ENCODE results near the gene ACSF3.

Gene ACSF3

DNA sequence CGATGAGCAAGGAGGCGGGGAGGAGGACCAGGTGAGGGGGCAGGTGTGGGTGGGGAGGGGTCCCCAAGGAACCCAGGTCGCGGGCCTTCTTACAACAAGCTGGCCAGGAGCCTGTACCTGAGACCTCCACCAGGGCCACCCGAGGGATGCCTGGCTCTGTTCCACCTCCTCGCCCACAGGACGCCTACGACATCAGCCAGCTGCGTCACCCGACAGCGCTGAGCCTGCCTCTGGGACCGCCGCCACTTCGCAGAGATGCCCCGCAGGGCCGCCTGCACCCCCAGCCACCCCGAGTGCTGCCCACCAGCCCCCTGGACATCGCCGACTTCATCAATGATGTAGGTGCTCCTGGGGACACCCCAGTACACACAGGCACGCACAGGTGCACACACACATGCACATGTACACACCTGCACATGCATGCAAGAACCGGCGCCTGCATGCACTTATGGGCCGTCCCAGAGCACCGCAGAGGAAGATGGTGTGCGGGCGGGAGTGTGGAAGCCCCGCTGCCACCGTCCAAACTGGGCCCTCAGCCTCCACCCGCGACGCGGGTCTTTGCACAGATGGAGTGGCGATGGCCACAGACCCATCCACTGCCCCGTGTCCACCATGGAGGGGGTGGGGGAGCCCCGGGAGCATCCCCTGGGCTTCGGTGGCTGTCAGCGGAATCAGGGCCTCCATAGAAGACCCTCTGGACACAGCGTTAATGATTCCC, 100.1 kb downstream of the ACSF3 start:
- FAIRE-seq (no peak), DNase-seq (ENCODE audit: extremely low spot score, insufficient read length, low read depth) (no peak)

DNA sequence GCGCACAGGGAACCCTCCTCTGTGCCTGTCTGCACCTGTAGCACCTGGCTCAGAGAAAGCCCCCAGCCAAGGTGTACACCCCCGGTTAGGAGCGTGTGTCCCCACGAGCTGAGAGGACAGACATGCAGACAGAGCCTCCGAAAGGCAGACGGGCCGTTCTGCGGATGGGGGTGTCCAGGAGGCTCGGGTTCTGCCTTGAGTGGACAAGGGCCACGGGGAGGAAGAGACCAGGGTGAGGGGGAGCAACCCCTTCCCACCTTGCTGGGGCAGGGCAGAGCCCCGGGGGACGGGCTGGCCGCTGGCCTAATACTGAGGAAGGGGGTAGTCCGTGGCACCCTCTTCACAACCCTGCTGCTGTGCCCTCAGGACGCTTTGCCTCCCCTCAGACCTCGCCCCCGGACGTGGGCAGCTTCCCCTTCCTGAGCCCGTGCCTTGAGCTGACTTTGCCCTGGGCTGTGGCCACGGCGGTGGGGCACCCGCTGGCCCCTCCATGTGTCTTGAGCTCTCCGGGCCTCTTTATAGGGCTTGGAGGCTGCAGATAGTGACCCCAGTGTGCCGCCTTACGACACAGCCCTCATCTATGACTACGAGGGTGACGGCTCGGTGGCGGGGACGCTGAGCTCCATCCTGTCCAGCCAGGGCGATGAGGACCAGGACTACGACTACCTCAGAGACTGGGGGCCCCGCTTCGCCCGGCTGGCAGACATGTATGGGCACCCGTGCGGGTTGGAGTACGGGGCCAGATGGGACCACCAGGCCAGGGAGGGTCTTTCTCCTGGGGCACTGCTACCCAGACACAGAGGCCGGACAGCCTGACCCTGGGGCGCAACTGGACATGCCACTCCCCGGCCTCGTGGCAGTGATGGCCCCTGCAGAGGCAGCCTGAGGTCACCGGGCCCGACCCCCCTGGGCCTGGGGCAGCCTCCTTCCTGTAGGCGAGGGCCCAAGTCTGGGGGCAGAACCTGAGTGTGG, 101.0 kb downstream of the ACSF3 start:
- FAIRE-seq (no peak), DNase-seq (ENCODE audit: extremely low spot score, insufficient read length, low read depth) (no peak)

GRCh38 chr16:89195521-89196171, 102.0 kb downstream of the ACSF3 start:
- FAIRE-seq (no peak), DNase-seq (ENCODE audit: extremely low spot score, insufficient read length, low read depth) (no peak)

- DNase-seq (ENCODE audit: extremely low spot score, insufficient read length, low read depth), result no peak
- no peak for FAIRE-seq
These were observed 103.5 kb downstream of the ACSF3 start for GRCh38 chr16:89197033-89197632.

DNA sequence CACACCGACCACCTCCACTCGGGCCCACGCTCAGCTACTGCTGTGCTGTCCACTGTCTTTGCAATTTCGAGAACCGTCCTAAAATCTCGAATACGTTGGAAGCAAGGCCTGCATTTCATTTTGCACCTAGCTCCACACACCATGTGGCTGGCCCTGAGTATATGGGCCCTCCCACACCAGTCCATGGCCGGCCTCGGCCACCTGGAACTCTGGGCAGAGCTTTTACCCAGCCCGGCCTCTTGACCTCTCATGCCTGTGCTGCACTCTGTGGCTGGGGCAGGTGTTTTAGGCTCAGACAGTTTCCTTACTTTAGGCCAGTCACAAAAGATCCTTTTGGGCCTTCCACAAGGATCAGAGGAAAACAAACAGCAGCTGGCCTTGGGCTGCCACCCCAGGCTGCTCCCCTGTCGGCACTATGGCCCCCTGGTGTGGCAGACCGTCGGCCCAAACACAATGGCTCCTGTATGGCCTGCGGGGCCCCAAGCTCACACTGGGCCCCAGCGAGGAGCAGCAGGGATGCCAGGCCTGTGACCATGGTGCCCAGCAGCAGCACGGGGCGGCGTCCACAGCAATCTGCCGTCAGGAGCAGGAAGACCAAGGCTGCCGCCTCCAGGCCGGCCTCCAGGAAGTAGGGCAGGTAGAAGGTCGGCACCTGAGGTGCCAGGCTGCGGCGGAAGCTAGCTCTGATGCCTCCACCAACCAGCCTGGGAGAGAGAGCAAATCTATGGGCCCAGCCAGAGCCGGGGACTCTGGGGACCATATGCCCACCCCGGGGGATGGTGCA, 104.2 kb downstream of the ACSF3 start:
- DNase-seq (ENCODE audit: extremely low spot score, insufficient read length, low read depth) (no peak), FAIRE-seq (no peak)

GRCh38 chr16:89198417-89199240, 105.0 kb downstream of the ACSF3 start:
- FAIRE-seq (no peak), DNase-seq (ENCODE audit: extremely low spot score, insufficient read length, low read depth) (no peak)

DNA sequence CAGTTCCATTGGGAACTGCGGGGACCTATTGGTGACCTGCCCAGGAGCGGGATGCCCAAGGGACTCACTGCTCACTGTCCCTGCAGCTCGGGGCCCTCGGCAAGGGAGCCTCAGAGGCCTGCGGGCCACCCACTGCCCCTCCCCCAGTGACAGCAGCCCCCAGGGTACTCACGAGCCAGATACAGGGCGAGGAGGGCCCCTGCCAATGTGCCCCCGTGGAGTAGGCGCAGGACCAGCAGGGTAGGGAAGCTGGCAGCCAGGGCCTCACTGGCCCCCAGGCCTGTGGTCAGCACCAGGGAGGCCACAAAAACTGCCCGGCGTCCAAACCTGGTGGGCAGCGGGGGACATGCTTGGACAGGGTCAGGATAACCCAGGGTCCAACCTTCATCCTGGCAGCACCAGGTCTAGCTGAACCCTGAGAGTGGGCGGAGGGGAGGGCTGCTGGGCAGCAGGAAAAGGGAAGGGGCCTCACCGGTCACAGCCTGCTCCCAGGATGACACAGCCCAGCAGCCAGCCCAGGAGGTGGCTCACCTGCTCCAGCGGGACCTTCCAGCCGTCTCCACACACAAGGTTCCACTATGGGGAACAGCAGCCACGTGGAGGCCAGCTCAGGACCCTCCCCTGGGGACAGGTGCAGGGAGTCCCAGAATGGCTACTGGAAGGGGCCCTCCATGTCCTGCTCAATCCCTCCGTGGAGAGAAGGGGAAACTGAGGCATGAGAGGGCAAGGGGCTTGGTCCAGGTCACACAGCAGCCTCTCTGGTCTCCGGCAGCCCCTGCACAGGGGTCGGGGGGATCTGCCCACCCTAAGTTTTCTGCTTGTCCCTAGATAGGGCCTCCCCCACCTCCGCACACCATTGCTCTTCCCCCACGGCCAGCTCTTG, 105.8 kb downstream of the ACSF3 start:
- no peak for FAIRE-seq

GRCh38 chr16:89200124-89200849, 106.6 kb downstream of the ACSF3 start, which contains the start of gene SLC22A31:
TSS of gene SLC22A31 (minus strand) at chr16:89200537. CDS start at chr16:89200501, 36 bp downstream.
- DNase-seq (ENCODE audit: extremely low spot score, insufficient read length, low read depth), result no peak
- no peak for FAIRE-seq

More for the DNA sequence above, 105.8 kb downstream of the ACSF3 start:
- DNase-seq (ENCODE audit: extremely low spot score, insufficient read length, low read depth), result no peak

DNA sequence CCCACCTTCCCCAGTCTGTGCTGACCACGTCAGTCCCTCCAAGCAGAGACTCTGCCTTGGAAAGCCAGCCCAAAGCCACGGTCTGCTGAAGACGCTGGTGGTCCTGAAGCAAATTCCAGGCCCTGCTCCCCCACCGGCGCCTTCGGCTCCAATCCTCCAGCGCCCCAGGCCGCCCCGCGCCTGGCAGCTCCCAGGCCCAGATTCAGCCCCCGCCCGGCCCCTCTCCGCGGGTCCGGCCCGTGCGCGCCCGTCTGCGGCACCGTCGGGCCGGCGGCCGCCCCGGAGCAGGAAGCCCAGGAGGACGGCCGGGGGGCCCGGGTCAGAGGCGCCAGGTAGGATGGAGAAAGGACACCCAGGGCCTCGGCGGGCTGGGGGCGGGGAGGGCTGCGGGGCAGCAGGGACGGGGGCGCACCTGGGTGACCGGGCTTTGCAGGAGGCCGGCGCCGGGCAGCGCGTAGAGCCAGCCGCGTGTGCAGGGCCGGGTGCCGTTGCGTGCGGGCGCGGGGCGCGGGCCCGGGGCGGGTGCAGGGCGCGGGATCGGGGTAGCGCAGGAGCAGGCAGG, 107.3 kb downstream of the ACSF3 start:
- FAIRE-seq, result no peak
- DNase-seq (ENCODE audit: extremely low spot score, insufficient read length, low read depth), result no peak

DNA sequence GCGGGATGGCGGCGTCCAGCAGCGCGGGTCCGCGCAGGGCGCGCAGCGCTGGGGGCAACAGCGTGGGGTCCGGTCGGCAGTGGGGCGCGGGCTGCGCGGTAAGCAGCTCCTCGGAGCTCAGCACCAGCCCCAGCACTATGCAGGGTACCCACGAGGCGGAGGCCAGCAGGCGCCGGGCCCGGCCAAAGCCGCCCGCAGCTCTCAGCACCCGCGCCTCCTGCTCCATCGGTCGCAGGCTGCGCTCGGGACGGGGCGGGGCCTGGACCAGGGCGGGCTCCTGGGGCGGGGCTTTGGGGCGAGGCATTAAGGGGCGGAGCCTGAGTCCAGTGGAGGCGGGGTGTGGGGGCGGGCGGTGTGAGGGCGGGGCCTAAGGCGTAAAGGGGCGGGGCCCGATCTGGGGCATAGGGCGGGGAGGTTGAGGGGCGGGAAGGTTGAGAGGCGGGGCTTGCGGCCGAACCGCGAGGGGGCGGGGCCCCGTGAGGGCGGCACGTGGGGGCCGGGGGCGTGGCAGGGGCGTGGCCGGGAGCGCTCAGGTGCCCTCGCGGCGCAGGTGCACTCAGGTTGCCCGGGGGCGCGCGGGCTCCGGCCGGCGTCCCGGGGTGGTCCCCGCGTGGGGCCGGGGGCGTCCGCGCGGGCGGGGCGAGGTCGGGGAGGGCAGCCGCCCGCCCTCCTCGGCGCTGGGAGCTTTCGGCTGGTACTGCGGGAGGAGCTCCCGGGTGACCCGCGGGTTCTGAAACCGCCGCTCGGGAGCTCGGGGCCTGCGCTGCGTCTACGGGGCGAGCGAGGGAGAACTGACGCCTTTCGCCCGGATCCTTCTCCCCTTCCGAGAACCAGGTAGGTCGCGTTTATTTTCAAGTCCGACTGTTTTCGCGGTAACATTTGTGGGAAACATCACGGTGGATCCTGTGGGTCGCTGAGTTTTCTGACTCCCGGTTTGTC, 108.1 kb downstream of the ACSF3 start:
- FAIRE-seq (peak; percentile 18), DNase-seq (ENCODE audit: extremely low spot score, insufficient read length, low read depth) (no peak)

DNA sequence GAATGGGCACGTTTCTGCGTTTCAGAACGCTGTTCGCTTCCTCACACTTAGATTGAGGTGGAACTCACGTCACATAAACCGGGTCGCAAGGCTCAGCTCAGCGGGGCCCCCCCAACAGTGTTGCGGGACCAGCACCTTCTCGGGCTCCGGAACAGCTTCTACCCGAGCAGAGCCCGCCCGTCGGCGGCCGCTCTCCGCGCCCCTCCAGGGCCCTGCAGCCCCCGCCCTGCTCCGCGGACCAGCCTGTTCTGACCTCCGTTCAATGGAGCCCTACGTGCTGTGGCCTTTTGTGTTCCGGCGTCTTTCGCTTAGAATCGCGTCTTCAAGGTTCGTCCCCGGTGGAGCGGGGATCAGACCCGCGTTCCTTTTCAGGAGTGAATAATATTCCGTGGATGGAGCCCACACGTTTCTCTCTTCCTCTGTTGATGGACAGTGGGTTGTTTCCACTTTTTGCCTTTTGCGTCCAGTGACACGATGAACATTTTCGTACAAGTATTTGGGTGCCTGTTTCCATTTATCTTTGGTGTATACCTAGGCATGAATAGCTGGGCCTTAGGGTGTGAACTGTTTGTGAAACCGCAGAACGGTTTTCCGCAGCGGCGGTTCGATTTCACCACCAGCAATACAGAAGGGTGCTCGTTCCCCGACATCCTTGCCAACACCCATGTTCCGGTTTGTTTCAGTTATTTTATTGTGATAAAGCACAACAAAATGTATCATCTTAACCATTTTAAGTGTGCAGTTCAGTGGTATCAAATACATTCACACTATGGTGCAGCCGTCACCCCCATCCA, 109.0 kb downstream of the ACSF3 start:
- DNase-seq (ENCODE audit: extremely low spot score, insufficient read length, low read depth), result no peak
- no peak for FAIRE-seq
